GM12878 (cell line): ENCODE data around the gene SMAD1. TPM values are rescaled to one million over a fixed set of nuclear protein-coding genes. Genes with fewer than 3 reads are reported as not detected.

Experiments used
- ATAC-seq: fragments of 200-7000 bp; cut with Tn5 transposase; 3 replicates; pipeline ENCODE4 v1.9.1; 2020; ENCODE audit warnings: mild to moderate bottlenecking, moderate library complexity
- BruUV-seq: library from RNA; stranded (reverse); fragments of 400-500 nt; replicated peaks from 2 replicates; lab custom pipeline; 2021; lab: Mats Ljungman, UMichigan
- CTCF ChIA-PET: fragments of 300-600 bp; sonication (Branson Sonifier 250); formaldehyde crosslinking; extraction: SDS; loops from one replicate; lab custom pipeline; 2021; ENCODE audit warnings: inconsistent platforms; lab: Yijun Ruan, JAX
- POLR2A ChIA-PET: fragments of 350-600 bp; formaldehyde crosslinking; extraction: SDS; loops from one replicate; lab custom pipeline; 2021; ENCODE audit warnings: inconsistent platforms; lab: Charles Lee
- RAD21 ChIA-PET: fragments of 300-600 bp; sonication (Branson Sonifier 250); formaldehyde crosslinking; loops from one replicate; lab custom pipeline; 2023; ENCODE audit warnings: antibody characterized with exemption; ENCODE audit not compliant: unreplicated experiment; lab: Charles Lee
- SMC1A ChIA-PET: fragments of 300-600 bp; sonication (Branson Sonifier 250); formaldehyde crosslinking; loops from one replicate; lab custom pipeline; 2023; ENCODE audit not compliant: unreplicated experiment, uncharacterized antibody; lab: Charles Lee
- DNase-seq: peaks from one replicate; pipeline ENCODE4 v3.0.0-alpha.2; 2011; ENCODE audit warnings: low read depth, low spot score
- FAIRE-seq: peaks from 3 replicates; lab custom pipeline; 2011; peaks lifted over from hg19 to GRCh38; lab: Jason Lieb, UNC
- H2AFZ ChIP-seq: 2 replicates; pipeline ENCODE4 v1.6.0; 2011; ENCODE audit warnings: low read depth, low read length, control low read depth; ENCODE audit not compliant: control insufficient read depth
- H3K27ac ChIP-seq: 2 replicates; pipeline ENCODE4 v1.5.1; 2011; ENCODE audit warnings: control low read depth; ENCODE audit not compliant: control insufficient read depth, insufficient read depth
- H3K27me3 ChIP-seq, 2 experiments: replicated peaks in 1 of 2; 2 replicates each; pipeline versions ENCODE4 v1.6.0 to v1.6.1; 2011; ENCODE audit warnings: low read length in 1 of 2; ENCODE audit not compliant: control insufficient read depth in 2 of 2, insufficient read depth in 2 of 2
- H3K36me3 ChIP-seq, 2 experiments: 2 replicates each; pipeline ENCODE4 v1.5.1; 2011; ENCODE audit warnings: low read length in 1 of 2; ENCODE audit not compliant: control insufficient read depth in 2 of 2, insufficient read depth in 2 of 2
- H3K4me1 ChIP-seq: 2 replicates; pipeline ENCODE4 v1.6.1; 2011; ENCODE audit warnings: mild to moderate bottlenecking, low read length, moderate library complexity, mixed read lengths; ENCODE audit not compliant: control insufficient read depth, insufficient read depth
- H3K4me2 ChIP-seq: 2 replicates; pipeline ENCODE4 v1.6.0; 2011; ENCODE audit warnings: control low read depth; ENCODE audit not compliant: control insufficient read depth, insufficient read depth
- H3K4me3 ChIP-seq: fragments of 200-600 bp; sonication (generic); 2 replicates; pipeline ENCODE4 v1.5.1; 2016
- H3K79me2 ChIP-seq: 2 replicates; pipeline ENCODE4 v1.6.0; 2011; ENCODE audit warnings: low read length; ENCODE audit not compliant: control insufficient read depth, insufficient read depth
- H3K9ac ChIP-seq: 2 replicates; pipeline ENCODE4 v1.8.0; 2011; ENCODE audit warnings: low read length, control low read depth, mixed read lengths; ENCODE audit not compliant: control insufficient read depth, insufficient read depth
- H3K9me3 ChIP-seq: replicated peaks from 3 replicates; pipeline ENCODE4 v1.5.1; 2011; ENCODE audit warnings: mild to moderate bottlenecking, low read length; ENCODE audit not compliant: control insufficient read depth, insufficient read depth
- H4K20me1 ChIP-seq: 2 replicates; pipeline ENCODE4 v1.6.0; 2011; ENCODE audit not compliant: control insufficient read depth, insufficient read depth
- CEBPZ ChIP-seq: fragments of 150-350 bp; IDR thresholded peaks from 2 replicates; pipeline ENCODE4 v1.6.1; 2016; ENCODE audit warnings: low read depth, low read length
- CHD2 ChIP-seq: IDR thresholded peaks from 2 replicates; pipeline ENCODE4 v1.6.1; 2011; ENCODE audit warnings: low read depth, low read length, improper control_type of control experiment, borderline replicate concordance
- LARP7 ChIP-seq: fragments of 450-650 bp; IDR thresholded peaks from 2 replicates; pipeline ENCODE4 v1.6.1; 2017; ENCODE audit warnings: mild to moderate bottlenecking
- NKRF ChIP-seq: fragments of 450-650 bp; conservative IDR thresholded peaks from 2 replicates; pipeline ENCODE4 v1.6.1; 2017; ENCODE audit warnings: mild to moderate bottlenecking, moderate library complexity
- POLR2AphosphoS5 ChIP-seq: IDR thresholded peaks from 2 replicates; pipeline ENCODE4 v1.6.1; 2011; ENCODE audit warnings: mild to moderate bottlenecking, low read length, inconsistent platforms
- POU2F2 ChIP-seq: IDR thresholded peaks from 3 replicates; pipeline ENCODE4 v1.6.1; 2011; ENCODE audit warnings: low read depth, mild to moderate bottlenecking, low read length, borderline replicate concordance
- RUNX3 ChIP-seq: IDR thresholded peaks from 2 replicates; pipeline ENCODE4 v1.6.1; 2012; ENCODE audit warnings: low read length, inconsistent platforms
- WGBS: methylation state at CpG from one replicate; pipeline ENCODE4 v1.1.6; 2016; ENCODE audit warnings: low lambda C conversion rate; ENCODE audit not compliant: insufficient replicate concordance, insufficient coverage; ENCODE audit errors: missing lambda C conversion rate; 5-methylcytosine and 5-hydroxymethylcytosine counted together
- in situ Hi-C: fragments of 300-500 bp; cut with MboI; formaldehyde crosslinking; loops from 9 replicates; pipeline ENCODE4 v1.14.3; 2018; ENCODE audit warnings: mixed read lengths
- intact Hi-C: fragments of 100-400 bp; cut with micrococcal nuclease; formaldehyde crosslinking; loops from one replicate; pipeline ENCODE4 v1.14.2; 2022; ENCODE audit not compliant: unreplicated experiment
- polyA plus RNA-seq, 11 experiments: library from polyadenylated mRNA; depleted of rRNA in 4 of 11; unstranded in 6 of 11; stranded (reverse) in 5 of 11; fragments of >200 nt; fragmentation: Nextera tagmentation in 4 of 11; fragmentation: Illumina TruSeq in 1 of 11; extraction: Ambion mirVana in 4 of 11; extraction: Trizol in 1 of 11; gene quantifications; 1 replicate in 1 of 11; 2 replicates in 10 of 11; pipeline versions ENCODE4 v1.2.1 to v1.2.3, GENCODE V29; 2011 to 2016; ENCODE audit warnings: inconsistent platforms in 2 of 11, missing spikeins in 2 of 11, low read depth in 1 of 11
- total RNA-seq, 4 experiments: library from RNA; depleted of rRNA in 3 of 4; stranded (reverse); fragments of >200 nt in 3 of 4; fragmentation: Illumina TruSeq in 1 of 4; extraction: Trizol in 1 of 4; gene quantifications; 2 replicates each; pipeline versions ENCODE4 v1.2.1 to v1.2.3, GENCODE V29; 2013 to 2021
- TF ChIP-seq, protein P1 (sequence below): fragments of 450-650 bp; IDR thresholded peaks from 2 replicates; pipeline ENCODE4 v1.6.1; 2018; ENCODE audit warnings: borderline replicate concordance, mild to moderate bottlenecking; ENCODE audit not compliant: partially characterized antibody

Gene SMAD1
- total and polyA plus RNA-seq, 10 of the 15 experiments (the other 5 are each of a cell fraction or from before 2014, with no cell fraction given) = 0.29 to 17.5 (median 13.6) TPM

DNA sequence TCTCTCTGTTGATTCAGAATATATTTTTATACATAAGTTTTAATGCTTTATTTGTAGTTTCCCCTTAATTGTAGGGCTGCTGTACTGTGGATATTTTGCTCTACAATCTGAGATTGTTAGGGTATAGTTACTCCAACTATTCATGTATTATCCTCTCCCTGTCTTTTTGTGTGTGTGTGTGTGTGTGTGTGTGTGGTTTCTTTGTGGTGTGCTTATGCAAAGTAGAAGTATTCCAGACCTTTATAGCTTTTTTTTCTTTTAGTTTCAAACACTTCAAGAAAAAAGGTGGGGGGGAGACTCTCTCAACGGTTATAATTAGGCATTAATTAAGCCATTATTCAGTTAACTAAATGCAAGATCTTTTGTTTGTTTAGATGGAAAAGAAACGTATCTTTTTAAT lies 6.7 kb downstream of the SMAD1 start:
- in situ Hi-C loops (no loop called here), intact Hi-C loops (loop anchor here (5.0 kb wide), 1 partner anchor 129 kb away; the partner anchor contains the start of gene MMAA)
- H3K4me2 ChIP-seq = peak overlapping the region; percentile 60
- H3K27ac ChIP-seq = no peak overlapping the region
- peaks cover 9% of the 10 kb centered on the region; the same call in 1 of the 2 replicates for H3K4me1 ChIP-seq
- no peaks in the 10 kb centered on the region; the same call in 2 of the 3 replicates for H3K9me3 ChIP-seq
- BruUV-seq = no TSS peak
- H3K79me2 ChIP-seq = peaks cover 62% of the 10 kb centered on the region
- H3K36me3 ChIP-seq = no peaks in the 10 kb centered on the region
- DNase-seq = no peak
- no peak overlapping the region for H2AFZ ChIP-seq
- ChIA-PET RAD21 (no interaction called here), POLR2A (no interaction called here), SMC1A (no interaction called here), CTCF (interaction anchor here (0.6 to 1.4 kb wide), 2 partner anchors 35 to 69 kb away, joined by 3 to 5 read pairs; no protein-coding TSS in a partner anchor)
- no peak for ATAC-seq
- FAIRE-seq = no peak
- no peaks in the 10 kb centered on the region; a peak in 2 of 4 replicates for H3K27me3 ChIP-seq
- WGBS = 22% methylated on average over 2 of the region's 2 CpGs
- no peaks in the 10 kb centered on the region for H4K20me1 ChIP-seq
- H3K4me3 ChIP-seq = peak overlapping the region; percentile 23
- TF ChIP-seq POLR2AphosphoS5 (no peak), POU2F2 (0 out of 3 replicates have a peak, but pooled peaks have one; percentile 58), LARP7 (no peak), RUNX3 (peak; percentile 91), CHD2 (no peak)
- TF ChIP-seq, all 136 proteins: peak for 2
- H3K9ac ChIP-seq = no peak overlapping the region

DNA sequence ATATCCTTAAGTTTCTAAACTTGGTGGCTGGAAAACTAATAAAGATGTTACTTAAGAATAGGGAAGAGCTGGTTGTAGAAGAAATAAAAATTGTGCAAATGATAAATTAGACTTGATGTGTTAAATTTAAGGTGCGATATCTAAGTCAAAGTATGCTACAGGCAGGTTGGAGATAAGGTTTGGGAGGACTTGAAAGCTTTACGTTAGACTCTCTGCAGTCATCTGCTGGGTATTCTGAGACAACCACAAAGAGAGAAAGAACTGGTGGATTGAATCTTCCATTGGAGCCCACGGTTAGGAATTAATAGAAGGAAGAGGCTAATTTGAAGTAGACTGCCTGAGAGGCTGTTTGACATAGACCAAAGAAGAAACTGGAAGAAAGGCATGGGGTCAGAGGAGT lies 7.9 kb downstream of the SMAD1 start:
- ChIA-PET POLR2A (no interaction called here), SMC1A (no interaction called here), RAD21 (no interaction called here), CTCF (interaction anchor here (1.4 kb wide), 1 partner anchor 68 kb away, joined by 5 read pairs; no protein-coding TSS in a partner anchor)
- Histone ChIP-seq H3K4me2 (no peak overlapping the region), H3K4me1 (peaks cover 9% of the 10 kb centered on the region; the same call in 1 of the 2 replicates), H3K79me2 (peaks cover 50% of the 10 kb centered on the region), H2AFZ (no peak overlapping the region), H3K4me3 (no peak overlapping the region), H3K27me3 (no peaks in the 10 kb centered on the region; a peak in 2 of 4 replicates), H3K27ac (no peak overlapping the region), H3K9me3 (no peaks in the 10 kb centered on the region; the same call in 2 of the 3 replicates), H3K9ac (no peak overlapping the region), H3K36me3 (no peaks in the 10 kb centered on the region), H4K20me1 (no peaks in the 10 kb centered on the region)
- no TSS peak for BruUV-seq
- in situ Hi-C loops (no loop called here), intact Hi-C loops (loop anchor here (5.0 kb wide), 1 partner anchor 128 kb away; the partner anchor contains the start of gene MMAA)
- no peak for DNase-seq
- no peak for ATAC-seq
- FAIRE-seq = no peak
- 78% methylated on average over 3 of the region's 3 CpGs for WGBS
- TF ChIP-seq, protein P1, sequence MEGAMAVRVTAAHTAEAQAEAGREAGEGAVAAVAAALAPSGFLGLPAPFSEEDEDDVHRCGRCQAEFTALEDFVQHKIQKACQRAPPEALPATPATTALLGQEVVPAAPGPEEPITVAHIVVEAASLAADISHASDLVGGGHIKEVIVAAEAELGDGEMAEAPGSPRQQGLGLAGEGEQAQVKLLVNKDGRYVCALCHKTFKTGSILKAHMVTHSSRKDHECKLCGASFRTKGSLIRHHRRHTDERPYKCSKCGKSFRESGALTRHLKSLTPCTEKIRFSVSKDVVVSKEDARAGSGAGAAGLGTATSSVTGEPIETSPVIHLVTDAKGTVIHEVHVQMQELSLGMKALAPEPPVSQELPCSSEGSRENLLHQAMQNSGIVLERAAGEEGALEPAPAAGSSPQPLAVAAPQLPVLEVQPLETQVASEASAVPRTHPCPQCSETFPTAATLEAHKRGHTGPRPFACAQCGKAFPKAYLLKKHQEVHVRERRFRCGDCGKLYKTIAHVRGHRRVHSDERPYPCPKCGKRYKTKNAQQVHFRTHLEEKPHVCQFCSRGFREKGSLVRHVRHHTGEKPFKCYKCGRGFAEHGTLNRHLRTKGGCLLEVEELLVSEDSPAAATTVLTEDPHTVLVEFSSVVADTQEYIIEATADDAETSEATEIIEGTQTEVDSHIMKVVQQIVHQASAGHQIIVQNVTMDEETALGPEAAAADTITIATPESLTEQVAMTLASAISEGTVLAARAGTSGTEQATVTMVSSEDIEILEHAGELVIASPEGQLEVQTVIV = no peak
- TF ChIP-seq CEBPZ (no peak), CHD2 (no peak), NKRF (no peak)
